ENCODE data around the gene PIK3C2G.

DNA sequence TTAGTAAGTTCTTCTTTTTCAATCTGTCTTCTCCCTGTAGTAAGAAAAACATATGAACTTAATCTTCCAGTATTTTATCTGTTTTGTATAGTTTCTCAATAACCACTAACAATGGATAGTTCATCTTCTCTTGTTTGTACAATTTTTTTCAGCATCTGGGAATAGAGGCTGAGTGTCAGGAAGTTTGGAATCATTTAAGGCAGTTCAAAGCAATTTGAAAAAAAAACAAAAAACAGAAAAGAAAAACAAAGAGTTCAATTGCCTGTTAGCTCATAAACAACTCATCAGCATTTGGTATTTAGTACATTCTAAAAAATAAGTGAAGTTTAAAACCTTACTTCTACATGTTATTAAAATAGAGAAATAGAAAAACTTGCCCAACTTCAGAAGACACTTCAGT, 359.7 kb downstream of the PIK3C2G start:
- no peak for TF ChIP-seq KDM1A (IDR thresholded peaks at IDR 0.05; ENCODE audit: borderline replicate concordance)
- TF ChIP-seq, protein P1, sequence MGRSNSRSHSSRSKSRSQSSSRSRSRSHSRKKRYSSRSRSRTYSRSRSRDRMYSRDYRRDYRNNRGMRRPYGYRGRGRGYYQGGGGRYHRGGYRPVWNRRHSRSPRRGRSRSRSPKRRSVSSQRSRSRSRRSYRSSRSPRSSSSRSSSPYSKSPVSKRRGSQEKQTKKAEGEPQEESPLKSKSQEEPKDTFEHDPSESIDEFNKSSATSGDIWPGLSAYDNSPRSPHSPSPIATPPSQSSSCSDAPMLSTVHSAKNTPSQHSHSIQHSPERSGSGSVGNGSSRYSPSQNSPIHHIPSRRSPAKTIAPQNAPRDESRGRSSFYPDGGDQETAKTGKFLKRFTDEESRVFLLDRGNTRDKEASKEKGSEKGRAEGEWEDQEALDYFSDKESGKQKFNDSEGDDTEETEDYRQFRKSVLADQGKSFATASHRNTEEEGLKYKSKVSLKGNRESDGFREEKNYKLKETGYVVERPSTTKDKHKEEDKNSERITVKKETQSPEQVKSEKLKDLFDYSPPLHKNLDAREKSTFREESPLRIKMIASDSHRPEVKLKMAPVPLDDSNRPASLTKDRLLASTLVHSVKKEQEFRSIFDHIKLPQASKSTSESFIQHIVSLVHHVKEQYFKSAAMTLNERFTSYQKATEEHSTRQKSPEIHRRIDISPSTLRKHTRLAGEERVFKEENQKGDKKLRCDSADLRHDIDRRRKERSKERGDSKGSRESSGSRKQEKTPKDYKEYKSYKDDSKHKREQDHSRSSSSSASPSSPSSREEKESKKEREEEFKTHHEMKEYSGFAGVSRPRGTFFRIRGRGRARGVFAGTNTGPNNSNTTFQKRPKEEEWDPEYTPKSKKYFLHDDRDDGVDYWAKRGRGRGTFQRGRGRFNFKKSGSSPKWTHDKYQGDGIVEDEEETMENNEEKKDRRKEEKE (IDR thresholded peaks at IDR 0.05) = no peak

All from GM12878 (cell line).